Erythroblast (primary cell): ENCODE results near the gene AEBP1.

Source experiments
- GATA1 ChIP-seq: IDR thresholded peaks from 2 replicates; pipeline ENCODE4 v1.6.1; 2011; ENCODE audit warnings: low read depth, mild to moderate bottlenecking, control low read depth, low read length, moderate library complexity
- POLR2A ChIP-seq: IDR thresholded peaks from 2 replicates; pipeline ENCODE4 v1.6.1; 2011; ENCODE audit warnings: mild to moderate bottlenecking, low read length

DNA sequence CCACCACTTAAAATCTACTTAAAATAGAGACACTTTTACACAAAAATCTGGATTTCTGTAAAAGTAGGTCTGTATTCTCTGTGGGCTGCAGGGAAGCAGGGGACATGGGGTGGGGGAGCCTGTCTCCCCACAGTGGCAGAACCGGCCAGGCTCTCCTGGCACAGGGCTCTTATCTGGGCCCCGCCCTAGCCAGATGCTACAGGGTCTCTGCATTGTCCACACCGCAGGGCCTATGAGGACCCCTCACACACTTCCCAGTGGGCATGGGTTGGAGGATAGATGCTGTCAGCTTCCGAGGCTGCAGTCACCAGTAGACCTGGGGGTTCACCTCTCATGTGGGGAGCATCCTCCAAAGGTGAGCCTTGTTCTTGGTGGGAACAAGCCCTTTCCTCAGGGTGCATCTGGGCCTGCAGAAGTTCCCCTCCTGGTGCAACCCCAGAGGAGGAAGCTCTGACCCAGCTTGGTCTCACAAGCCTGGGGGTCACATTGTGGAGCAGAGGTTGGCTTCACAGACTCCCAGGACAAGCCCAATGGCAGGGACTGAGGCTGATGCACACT, 52.4 kb downstream of the AEBP1 start:
- TF ChIP-seq POLR2A: no peak
- TF ChIP-seq GATA1: no peak
